ENCODE measurements around the gene KRT27.

The KRT27 gene

DNA sequence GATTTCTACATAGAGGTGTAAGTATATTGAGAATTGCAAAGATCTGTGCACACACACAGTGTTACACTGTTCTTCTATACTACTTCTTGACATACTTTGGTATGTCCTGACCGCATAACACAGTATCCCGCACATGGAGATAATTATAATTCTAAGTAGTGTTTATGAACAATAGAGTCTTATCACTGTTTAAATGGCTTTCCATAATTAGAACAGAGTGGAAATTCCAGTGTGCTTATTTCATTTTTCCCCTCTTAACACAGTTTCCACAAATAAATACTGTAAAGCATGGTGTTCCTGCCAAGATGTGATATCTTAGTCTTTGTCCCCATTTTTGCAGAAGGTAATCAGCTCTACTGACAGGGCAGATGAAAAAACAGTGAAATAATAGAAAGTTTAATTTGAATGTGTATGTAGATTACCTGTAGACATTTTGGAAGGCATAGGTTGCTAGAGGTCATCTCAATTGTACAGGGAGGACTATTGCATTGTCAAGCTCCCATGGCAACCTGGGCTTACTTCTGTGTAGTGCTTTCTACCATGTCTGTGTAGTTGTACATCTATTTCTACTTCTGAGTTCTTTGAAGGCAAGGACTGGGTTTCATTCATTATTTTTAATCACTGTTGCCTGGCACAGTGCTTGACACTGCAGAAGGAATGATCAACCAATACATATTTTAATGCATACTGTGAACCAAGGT, 27.5 kb upstream of the KRT27 start:
- DNase-seq, result no peak

DNA sequence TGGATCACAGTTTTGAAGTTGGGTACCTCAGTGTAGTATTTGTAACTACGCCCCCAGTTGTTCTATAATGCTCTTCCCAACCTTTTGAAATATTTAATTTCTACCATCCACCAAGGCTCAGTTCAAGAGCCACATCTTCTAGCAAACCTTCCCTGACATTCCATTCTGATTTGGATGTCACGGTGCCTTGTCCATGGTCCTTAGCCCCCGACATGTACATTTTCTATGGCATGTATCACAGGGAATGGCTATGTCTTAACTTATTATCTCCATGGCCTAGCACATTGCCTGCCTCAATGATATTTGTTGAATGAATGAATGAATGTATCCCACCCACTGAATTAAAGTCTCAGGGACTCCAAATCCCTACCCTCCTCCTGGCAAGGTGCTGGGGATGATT, 23.8 kb upstream of the KRT27 start:
- DNase-seq, result no peak

- DNase-seq, result peak; percentile 86
Observed at GRCh38 chr17:40803617-40804082, 21.3 kb upstream of the KRT27 start.

GRCh38 chr17:40801157-40801556, 18.8 kb upstream of the KRT27 start:
- no peak for DNase-seq

DNA sequence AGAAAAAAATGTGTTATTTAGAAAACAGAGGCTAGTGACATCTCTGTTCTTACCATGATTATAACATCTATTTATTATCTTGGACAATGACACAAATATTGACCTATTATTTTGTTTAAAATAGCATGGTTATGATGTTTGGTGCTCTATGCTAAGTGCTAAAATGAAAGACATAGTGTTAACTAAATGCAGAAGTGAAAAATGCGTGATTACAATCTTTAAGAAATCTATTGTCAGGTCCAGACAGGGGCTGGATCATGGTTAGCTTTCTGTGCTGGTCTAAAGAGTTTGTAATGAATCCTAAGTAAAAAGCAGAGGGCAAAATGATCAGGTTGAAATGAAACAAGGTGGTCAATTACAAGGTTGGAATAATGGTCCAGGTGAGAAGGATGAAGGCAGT, 18.0 kb upstream of the KRT27 start:
- DNase-seq, result no peak

GRCh38 chr17:40799859-40800258, 17.5 kb upstream of the KRT27 start, which contains the start of gene KRT28:
KRT28 (minus strand) TSS chr17:40799959; CDS start chr17:40799893, 66 bp downstream.
- DNase-seq, result no peak

DNA sequence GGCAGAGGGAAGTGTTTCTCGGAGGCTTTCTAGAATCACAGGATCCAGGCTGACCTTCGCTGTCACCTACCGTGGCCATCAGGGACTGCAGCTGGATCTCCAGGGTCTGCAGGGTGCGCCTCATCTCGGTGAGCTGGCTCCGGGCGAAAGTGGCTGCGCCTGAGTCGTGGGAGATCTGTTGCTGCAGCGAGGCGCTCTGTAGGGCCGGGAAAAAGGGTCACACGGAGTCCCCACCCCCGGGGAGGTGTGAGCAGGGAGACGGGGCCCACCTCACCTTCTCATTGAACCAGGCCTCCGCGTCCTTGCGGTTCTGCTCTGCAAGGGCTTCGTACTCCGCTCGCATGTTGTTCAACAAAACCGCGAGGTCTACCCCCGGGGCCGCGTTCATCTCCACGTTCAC, 14.5 kb upstream of the KRT27 start:
- no peak for DNase-seq

DNA sequence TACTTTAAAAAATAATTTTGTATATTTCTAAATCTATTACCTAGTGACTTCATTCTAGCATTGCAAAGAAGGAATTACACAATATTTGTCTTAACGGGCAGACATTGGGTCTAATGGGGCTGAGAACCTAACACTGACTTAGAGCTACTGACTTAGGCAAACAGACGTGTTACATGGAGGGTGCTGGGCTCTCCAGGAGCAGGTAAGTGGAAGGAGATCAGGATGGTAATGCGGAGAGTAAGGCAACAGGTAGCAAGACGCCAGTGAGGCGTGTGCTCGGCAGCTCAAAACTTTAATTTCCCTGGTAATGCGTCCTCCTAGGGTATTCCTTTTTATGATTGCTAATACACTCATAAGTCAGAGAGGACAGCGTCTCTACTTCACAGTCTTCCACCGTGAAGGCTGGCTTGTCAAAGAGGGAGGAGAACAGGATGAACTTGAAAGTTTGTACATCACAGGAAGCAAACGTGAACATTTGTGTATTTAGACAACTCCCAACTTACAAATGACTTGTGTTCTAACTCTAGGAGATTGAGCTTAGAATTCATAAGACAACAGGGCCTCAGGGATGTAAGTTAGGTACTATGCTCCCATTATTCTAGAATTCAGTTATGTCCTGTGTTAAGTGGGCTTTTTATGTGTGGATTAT, 12.8 kb upstream of the KRT27 start:
- DNase-seq, result no peak

DNA sequence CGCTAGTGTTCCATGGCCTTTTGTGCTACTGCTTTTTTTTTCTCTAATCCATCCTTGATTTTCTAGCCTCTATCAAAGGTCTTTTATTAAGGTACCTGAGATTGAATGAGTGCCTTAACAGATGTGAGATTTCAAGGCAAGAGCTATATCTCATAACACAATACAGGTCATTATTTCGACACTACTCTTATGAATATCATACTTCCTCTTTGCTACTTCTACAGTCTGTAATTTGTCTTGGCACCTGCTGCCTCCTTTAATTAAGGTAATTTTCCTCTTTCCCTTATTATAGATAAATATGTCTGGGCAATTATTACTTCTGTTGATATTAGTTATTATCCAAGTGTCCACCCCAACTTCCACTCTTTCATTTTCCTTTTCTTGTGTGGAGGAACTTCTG, 12.1 kb upstream of the KRT27 start:
- DNase-seq, result no peak

DNA sequence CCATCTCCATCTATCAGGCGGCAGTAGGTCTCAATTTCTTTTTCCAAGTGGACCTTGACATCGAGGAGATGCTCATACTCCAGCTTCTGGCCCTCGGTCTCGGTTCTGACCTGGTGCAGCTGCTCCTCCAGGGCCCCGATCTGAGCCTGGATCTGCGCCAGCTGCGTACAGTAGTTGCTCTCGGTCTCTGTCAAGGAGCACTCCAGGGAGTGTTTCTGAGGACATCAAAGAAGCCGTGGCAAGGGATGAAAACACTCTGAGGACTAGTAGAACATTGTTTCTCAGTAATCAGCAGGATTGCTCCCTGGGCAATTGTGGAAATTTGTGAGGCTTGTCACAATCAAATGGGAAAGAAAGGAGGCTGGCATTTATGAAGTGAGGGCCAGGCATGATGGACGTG, 11.5 kb upstream of the KRT27 start:
- DNase-seq, result no peak

- no peak for DNase-seq
Observed at GRCh38 chr17:40791787-40792436, 9.6 kb upstream of the KRT27 start.

- DNase-seq, result no peak
Observed at GRCh38 chr17:40791111-40791510, 8.8 kb upstream of the KRT27 start.

GRCh38 chr17:40779181-40779909, 3.0 kb downstream of the KRT27 start:
- no peak for DNase-seq

GRCh38 chr17:40778461-40778860, 3.9 kb downstream of the KRT27 start:
- DNase-seq, result no peak

DNA sequence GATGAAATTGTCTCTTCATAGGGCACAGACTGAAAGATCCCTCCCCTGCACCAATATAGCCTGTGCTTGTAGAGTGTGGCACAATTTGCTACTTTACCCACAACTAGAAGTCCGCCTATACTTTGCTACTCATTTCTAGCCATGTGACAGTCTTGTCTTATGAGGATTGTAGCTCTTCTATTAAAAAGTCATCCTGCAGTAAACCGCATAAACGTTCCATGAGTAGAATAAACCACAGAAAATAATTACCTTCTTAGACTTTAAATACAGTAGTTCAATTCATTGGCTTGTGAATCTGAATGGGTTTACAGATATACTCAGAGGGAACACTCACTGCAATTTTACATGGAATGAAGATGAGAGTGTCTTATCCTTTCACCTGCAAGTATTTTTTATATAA, 4.4 kb downstream of the KRT27 start:
- DNase-seq, result no peak

DNA sequence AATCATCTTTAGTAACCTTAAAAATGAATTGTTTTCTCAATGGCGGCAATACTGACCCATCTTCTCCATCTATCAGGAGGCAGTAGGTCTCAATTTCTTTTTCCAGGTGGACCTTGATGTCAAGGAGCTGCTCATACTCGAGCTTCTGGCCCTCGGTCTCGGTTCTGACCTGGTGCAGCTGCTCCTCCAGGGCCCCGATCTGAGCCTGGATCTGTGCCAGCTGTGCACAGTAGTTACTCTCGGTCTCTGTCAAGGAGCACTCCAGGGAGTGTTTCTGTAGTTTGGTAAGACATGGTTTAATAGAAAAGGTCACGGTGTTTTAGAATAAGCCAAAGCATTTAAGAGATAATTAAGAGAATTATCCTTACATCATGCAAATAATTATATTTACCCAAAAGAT, 4.9 kb downstream of the KRT27 start:
- peak; percentile 54 for DNase-seq

DNA sequence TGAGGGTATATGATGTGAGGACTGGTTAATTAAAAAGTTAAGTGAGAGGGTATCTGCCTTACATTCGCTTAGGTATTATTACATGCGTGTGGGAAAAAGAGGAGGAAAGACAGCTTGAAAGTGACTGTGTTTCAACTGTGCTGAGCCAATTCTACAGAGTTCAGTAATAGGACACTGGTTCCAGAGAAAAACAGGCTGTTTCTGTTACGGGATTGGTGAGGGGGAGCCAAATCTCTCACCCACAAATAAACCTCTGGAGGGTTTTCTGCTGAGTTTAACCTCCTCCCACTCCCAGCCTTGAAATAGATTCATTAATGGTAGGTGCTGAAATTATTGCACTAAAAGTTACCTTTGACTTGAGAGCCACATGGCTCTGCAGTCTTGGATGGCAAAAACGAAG, 6.4 kb downstream of the KRT27 start:
- DNase-seq, result no peak

GRCh38 chr17:40772101-40772500, 10.2 kb downstream of the KRT27 start, which contains the start of gene KRT26:
KRT26 (minus strand) TSS chr17:40772201; CDS start chr17:40772113, 88 bp downstream.
- DNase-seq, result no peak

DNA sequence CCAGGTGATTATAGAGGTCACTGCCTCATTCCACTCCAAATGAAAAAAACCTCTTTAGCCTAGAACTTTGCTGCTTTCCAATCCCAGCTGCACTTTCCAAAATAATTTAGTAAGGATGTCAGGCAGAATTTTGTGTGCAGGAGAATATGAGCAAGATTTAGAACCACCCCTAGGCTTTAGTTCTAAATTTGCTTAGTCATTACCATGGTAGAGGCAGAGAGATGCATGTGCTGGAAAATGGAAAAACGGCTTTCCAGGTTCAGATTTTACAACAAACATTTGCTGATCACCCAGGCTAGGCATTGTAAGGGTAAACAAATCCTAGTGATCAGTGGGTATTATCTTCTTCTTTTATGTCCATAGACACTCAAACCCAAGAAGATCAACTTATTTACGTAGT, 16.7 kb downstream of the KRT27 start:
- DNase-seq, result no peak

DNA sequence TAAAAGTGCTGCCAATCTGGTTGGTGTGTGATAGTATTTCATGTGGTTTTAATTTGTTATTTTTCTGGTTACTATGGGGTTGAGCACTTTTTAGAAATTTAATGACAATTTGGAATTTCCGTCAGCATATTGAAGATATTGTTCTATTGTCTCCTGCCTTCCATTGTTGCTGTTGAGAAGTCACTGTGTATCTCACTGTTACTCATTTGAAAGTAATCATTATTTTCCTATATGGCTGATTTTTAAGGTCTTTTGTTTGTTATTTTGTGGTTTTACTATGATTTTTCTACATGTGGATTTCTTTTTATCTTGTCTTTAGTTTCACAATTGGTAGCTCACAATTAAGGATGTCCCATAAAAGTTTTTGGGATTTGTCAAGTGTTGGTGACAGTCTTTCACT, 18.6 kb downstream of the KRT27 start:
- no peak for DNase-seq

GRCh38 chr17:40760105-40761016, 22.0 kb downstream of the KRT27 start:
- DNase-seq, result no peak

- DNase-seq, result no peak
Observed at GRCh38 chr17:40755231-40755630, 27.1 kb downstream of the KRT27 start, which contains the start of gene KRT25. KRT25 (minus strand) TSS chr17:40755331; CDS start chr17:40755271, 60 bp downstream.
